ENCODE results near the gene CHRNE.
A peak's percentile ranks its signal among the peaks of the same experiment; 100 is the strongest.

CHRNE gene

DNA sequence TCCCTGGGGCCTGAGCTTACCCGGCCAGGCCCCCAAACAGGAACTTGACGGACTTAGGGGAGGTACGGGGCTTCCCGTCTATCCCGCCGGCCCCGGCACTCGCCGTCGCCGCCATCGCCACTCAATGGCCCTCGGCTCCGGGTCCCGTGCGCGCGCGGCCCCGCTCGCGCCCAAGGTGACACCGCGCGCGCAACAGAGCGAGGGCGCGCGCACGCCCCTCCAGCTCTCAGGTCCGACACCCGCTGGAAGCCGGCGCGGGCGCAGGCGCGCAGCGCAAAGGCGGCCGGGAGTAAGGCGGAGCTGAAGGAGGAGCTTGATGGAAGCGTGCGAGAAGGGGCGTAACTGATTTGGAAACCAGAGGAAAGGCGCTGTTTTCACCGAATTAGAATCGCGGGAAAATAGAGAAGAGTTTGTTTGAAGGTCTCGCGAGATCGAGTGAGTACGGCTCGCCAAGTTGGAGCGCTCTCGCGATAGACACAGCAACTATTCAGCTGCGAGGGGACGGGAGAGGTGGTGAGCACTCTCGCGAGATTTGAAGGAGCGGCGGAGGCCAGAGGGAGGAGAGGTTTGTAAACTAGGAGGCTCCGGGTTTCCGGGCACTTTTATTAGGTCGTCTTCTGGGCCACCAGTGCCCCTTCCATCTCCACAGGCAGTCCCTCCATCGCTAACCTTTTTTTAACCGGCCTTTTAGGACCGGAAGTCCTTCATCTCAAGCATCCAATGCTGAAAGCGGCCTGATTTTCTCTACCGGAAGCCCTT, 37.1 kb upstream of the CHRNE start, which contains the start of the genes RNF167 and SLC25A11:
TSS of gene RNF167 (plus strand) at position 473 of the 759 bp plus-strand sequence. CDS start 642 bp downstream, outside the sequence.
TSS of gene SLC25A11 (minus strand) at position 251 of the 759 bp plus-strand sequence. CDS start at position 115, 136 bp downstream.
- Histone ChIP-seq H4K20me1 (peaks cover 47% of the 10 kb centered on the region), H3K4me1 (peaks cover 68% of the 10 kb centered on the region), H3K4me3 (peak within 1 kb of the TSS; percentile 89), H3K27ac (peak within 1 kb of the TSS; percentile 96), H3K27me3 (no peaks in the 10 kb centered on the region), H3K4me2 (peak within 1 kb of the TSS; percentile 99), H3K9ac (peak within 1 kb of the TSS; percentile 98), H3K36me3 (peaks cover 68% of the 10 kb centered on the region), H3K9me3 (no peaks in the 10 kb centered on the region)
- no peak for TF ChIP-seq Cebpa-rat (IDR thresholded peaks at IDR 0.05)

DNA sequence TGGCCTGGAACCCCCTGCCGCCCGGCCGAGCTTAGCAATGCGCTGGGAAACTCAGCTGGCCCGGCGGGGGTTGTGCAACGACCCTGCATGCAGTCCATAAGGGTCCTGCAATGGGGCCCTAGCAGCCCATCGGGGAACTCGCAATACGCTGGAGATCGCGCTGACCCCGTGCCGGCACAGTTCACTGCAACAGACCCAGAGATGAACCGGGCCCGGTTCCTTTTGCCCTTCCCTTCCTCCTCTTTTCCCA, 36.6 kb upstream of the CHRNE start:
- 0 out of 2 replicates have a peak, but pooled peaks have one; percentile 42 for TF ChIP-seq Cebpa-rat (IDR thresholded peaks at IDR 0.05)
- H3K4me1 ChIP-seq: peaks cover 67% of the 10 kb centered on the region

DNA sequence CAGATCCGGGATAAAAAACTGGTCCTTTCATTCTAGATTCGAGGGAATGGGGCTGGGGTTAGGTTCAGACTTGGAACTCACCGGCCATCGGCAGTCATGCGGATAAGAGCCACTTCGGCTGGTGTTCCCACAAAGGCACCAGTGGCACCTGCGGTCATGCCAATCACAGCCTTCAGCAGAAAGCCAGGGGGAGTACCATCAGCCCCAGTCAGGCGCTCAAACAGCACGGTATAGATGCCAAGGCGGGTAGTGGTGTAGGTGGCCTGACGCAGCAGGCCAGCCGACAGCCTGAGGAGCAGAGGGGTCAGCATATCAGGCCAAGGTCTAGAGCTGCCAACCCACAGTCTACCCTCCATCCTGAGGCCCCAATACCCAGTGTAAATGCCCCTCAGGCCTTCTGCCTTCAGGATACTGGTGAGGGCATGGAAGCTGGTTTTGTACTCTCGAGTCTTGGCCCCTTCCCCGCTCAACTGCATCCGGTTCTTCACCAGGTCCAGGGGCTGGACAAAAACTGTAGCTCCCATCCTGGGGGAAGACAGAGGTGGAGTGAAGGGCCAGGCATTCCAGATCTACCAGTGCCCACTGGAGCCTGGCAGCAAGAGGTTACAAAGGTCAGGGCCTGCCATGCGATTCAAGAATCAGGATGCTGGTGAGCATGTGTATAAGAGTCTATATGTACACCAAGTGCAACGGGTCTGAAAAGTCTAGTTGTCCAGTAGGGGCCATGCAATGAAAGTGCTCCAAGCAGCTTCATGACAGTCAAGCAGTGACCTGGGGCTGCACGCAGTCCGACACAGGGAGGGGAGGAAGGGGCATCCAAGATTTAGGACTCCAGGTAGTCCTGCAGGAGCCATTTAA, 36.0 kb upstream of the CHRNE start:
- H3K36me3 ChIP-seq: peaks cover 58% of the 10 kb centered on the region
- peaks cover 67% of the 10 kb centered on the region for H3K4me1 ChIP-seq
- H3K4me2 ChIP-seq: peak overlapping the region; percentile 99
- TF ChIP-seq Cebpa-rat (IDR thresholded peaks at IDR 0.05): no peak
- H4K20me1 ChIP-seq: peaks cover 43% of the 10 kb centered on the region
- H3K9me3 ChIP-seq: no peaks in the 10 kb centered on the region
- no peaks in the 10 kb centered on the region for H3K27me3 ChIP-seq
- H3K9ac ChIP-seq: peak overlapping the region; percentile 98
- peak overlapping the region; percentile 89 for H3K4me3 ChIP-seq
- peak overlapping the region; percentile 96 for H3K27ac ChIP-seq

More for the DNA sequence above, 36.6 kb upstream of the CHRNE start:
- Histone ChIP-seq H3K27ac (peak overlapping the region; percentile 96), H3K36me3 (peaks cover 63% of the 10 kb centered on the region), H3K9ac (peak overlapping the region; percentile 98), H3K9me3 (no peaks in the 10 kb centered on the region), H3K4me2 (peak overlapping the region; percentile 99), H3K27me3 (no peaks in the 10 kb centered on the region), H4K20me1 (peaks cover 44% of the 10 kb centered on the region), H3K4me3 (peak overlapping the region; percentile 89)

DNA sequence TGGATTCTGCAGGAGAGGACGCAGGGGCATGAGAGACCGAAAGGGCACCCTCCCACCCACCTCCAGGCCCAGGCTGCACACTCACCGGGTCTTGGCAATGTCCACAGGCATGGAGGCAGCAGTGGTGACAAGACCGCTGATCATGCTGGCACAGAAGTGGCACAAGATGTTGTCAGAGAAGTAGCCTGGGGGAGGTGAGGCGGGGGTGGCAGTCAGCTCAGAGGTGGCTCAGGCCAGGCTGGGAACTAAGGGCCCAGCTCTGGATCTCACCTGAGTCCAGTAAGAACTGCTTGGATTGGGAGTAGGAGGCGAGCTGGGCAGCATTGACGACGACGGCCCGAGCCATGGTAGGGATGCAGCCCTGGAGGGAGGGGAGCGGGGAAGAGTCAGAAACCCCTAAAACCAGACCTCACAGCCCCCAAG, 35.2 kb upstream of the CHRNE start:
- Histone ChIP-seq H3K4me3 (peak overlapping the region; percentile 89; the same call in 1 of the 2 replicates), H3K9ac (peak overlapping the region; percentile 98), H3K4me2 (peak overlapping the region; percentile 99), H3K36me3 (peaks cover 50% of the 10 kb centered on the region), H3K9me3 (no peaks in the 10 kb centered on the region), H3K27me3 (no peaks in the 10 kb centered on the region), H4K20me1 (peaks cover 35% of the 10 kb centered on the region), H3K27ac (no peak overlapping the region), H3K4me1 (peaks cover 65% of the 10 kb centered on the region)
- no peak for TF ChIP-seq Cebpa-rat (IDR thresholded peaks at IDR 0.05)

- Histone ChIP-seq H3K27ac (no peak overlapping the region), H3K9ac (peak overlapping the region; percentile 38; the same call in 1 of the 2 replicates), H3K4me3 (no peak overlapping the region), H4K20me1 (peaks cover 33% of the 10 kb centered on the region), H3K4me1 (peaks cover 61% of the 10 kb centered on the region), H3K36me3 (peaks cover 44% of the 10 kb centered on the region), H3K27me3 (no peaks in the 10 kb centered on the region), H3K9me3 (no peaks in the 10 kb centered on the region), H3K4me2 (no peak overlapping the region)
- no peak for TF ChIP-seq Cebpa-rat (IDR thresholded peaks at IDR 0.05)
These were observed 34.7 kb upstream of the CHRNE start for GRCh38 chr17:4937553-4937952.

- H3K36me3 ChIP-seq: peaks cover 36% of the 10 kb centered on the region
- TF ChIP-seq Cebpa-rat (IDR thresholded peaks at IDR 0.05): no peak
- no peaks in the 10 kb centered on the region for H3K9me3 ChIP-seq
- H3K27ac ChIP-seq: no peak overlapping the region
- peak overlapping the region; percentile 38 for H3K9ac ChIP-seq
- peaks cover 22% of the 10 kb centered on the region for H4K20me1 ChIP-seq
- no peak overlapping the region for H3K4me2 ChIP-seq
- H3K4me1 ChIP-seq: peaks cover 58% of the 10 kb centered on the region
- H3K4me3 ChIP-seq: no peak overlapping the region
- H3K27me3 ChIP-seq: no peaks in the 10 kb centered on the region
These were observed 33.5 kb upstream of the CHRNE start for GRCh38 chr17:4936436-4936835.

DNA sequence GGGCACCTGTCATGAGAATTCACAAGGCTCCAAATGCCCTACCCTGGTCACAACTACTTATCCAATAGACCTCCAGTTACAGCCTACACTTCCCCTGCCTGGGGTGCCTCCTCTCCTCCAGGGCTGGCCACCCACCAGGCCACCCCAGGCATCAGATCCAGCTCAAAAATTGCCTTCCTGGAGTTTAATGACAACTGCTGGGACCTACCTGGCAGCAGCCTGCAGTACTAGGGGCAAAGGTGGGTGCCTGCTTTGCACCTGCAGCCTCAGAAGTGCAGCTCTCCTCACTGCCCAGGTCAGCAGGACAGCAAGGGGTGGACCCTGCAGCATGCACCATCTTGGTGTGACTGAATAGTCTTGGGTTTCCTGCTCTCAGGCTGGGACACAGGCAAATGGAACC, 32.8 kb upstream of the CHRNE start:
- Histone ChIP-seq H4K20me1 (peaks cover 17% of the 10 kb centered on the region), H3K4me2 (no peak overlapping the region), H3K4me3 (no peak overlapping the region), H3K27ac (no peak overlapping the region), H3K27me3 (no peaks in the 10 kb centered on the region), H3K9me3 (no peaks in the 10 kb centered on the region), H3K9ac (no peak overlapping the region), H3K36me3 (peaks cover 44% of the 10 kb centered on the region), H3K4me1 (peaks cover 54% of the 10 kb centered on the region)
- TF ChIP-seq Cebpa-rat (IDR thresholded peaks at IDR 0.05): no peak

DNA sequence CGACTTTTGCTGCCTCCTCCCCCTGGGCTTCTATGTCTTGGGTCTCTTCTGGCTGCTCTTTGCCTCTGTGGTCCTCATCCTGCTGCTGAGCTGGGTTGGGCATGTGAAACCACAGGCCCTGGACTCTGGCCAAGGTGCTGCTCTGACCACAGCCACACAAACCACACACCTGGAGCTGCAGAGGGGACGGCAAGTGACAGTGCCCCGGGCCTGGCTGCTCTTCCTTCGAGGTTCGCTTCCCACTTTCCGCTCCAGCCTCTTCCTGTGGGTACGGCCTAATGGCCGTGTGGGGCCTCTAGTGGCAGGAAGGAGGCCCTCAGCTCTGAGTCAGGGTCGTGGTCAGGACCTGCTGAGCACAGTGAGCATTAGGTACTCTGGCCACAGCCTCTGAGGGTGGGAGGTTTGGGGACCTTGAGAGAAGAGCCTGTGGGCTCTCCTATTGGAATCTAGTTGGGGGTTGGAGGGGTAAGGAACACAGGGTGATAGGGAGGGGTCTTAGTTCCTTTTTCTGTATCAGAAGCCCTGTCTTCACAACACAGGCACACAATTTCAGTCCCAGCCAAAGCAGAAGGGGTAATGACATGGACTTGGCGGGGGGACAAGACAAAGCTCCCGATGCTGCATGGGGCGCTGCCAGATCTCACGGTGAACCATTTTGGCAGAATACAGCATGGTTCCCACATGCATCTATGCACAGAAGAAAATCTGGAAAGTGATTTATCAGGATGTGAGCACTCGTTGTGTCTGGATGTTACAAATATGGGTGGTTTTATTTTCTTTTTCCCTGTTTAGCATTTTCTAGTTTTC, 31.5 kb upstream of the CHRNE start:
- TF ChIP-seq Cebpa-rat (IDR thresholded peaks at IDR 0.05): no peak

GRCh38 chr17:4933646-4934045, 30.7 kb upstream of the CHRNE start:
- Histone ChIP-seq H3K27ac (no peak overlapping the region), H4K20me1 (peaks cover 13% of the 10 kb centered on the region), H3K4me1 (peaks cover 48% of the 10 kb centered on the region), H3K36me3 (peaks cover 61% of the 10 kb centered on the region), H3K9me3 (no peaks in the 10 kb centered on the region), H3K27me3 (no peaks in the 10 kb centered on the region), H3K4me3 (no peak overlapping the region), H3K4me2 (peak overlapping the region; percentile 85), H3K9ac (peak overlapping the region; percentile 60; the same call in 1 of the 2 replicates)
- no peak for TF ChIP-seq Cebpa-rat (IDR thresholded peaks at IDR 0.05)

More for the DNA sequence above, 31.5 kb upstream of the CHRNE start:
- Histone ChIP-seq H3K9me3 (no peaks in the 10 kb centered on the region), H3K9ac (peak overlapping the region; percentile 60), H3K27ac (0 out of 2 replicates have a peak overlapping the region, but pooled peaks have one; percentile 9), H3K4me3 (no peak overlapping the region), H3K27me3 (no peaks in the 10 kb centered on the region), H4K20me1 (peaks cover 17% of the 10 kb centered on the region), H3K4me1 (peaks cover 54% of the 10 kb centered on the region), H3K36me3 (peaks cover 55% of the 10 kb centered on the region), H3K4me2 (peak overlapping the region; percentile 85)
